ENCODE data around the gene SPTSSB.

- TF ChIP-seq POLR2A (IDR thresholded peaks at IDR 0.05; ENCODE audit: low read depth, low read length), result no peak
- no peak for TF ChIP-seq POLR2AphosphoS5 (IDR thresholded peaks at IDR 0.05; ENCODE audit: low read depth, low read length)
Observed at GRCh38 chr3:161406594-161407555, 35.6 kb upstream of the SPTSSB start.
